Karpas-422 (cell line): ENCODE data around the gene ADIPOQ. TPM values are rescaled to one million over a fixed set of nuclear protein-coding genes. Genes with fewer than 3 reads are reported as not detected.
A peak's percentile ranks its signal among the peaks of the same experiment; 100 is the strongest.
"Not testable (repeated sequence)": the region's sequence is repeated elsewhere in the genome, so short reads cannot be mapped to it uniquely, and the experiment has no call there.

Experiments used
- DNase-seq: peaks from one replicate; pipeline ENCODE4 v3.0.0-alpha.2; 2015
- H2AFZ ChIP-seq: fragments of 200-600 bp; sonication (generic); 2 replicates; pipeline ENCODE4 v1.6.1; 2014; ENCODE audit warnings: antibody characterized with exemption, low read length, mixed read lengths
- H3K27ac ChIP-seq: fragments of 200-600 bp; sonication (generic); 2 replicates; pipeline ENCODE4 v1.5.1; 2014; ENCODE audit warnings: mild to moderate bottlenecking, low read length, moderate library complexity
- H3K27me3 ChIP-seq: fragments of 200-600 bp; sonication (generic); 2 replicates; pipeline ENCODE4 v1.6.1; 2014; ENCODE audit warnings: low read length, mixed read lengths
- H3K36me3 ChIP-seq: fragments of 200-600 bp; sonication (generic); 2 replicates; pipeline ENCODE4 v1.6.1; 2014; ENCODE audit warnings: low read length, mixed read lengths; ENCODE audit not compliant: insufficient read depth
- H3K4me1 ChIP-seq: fragments of 200-600 bp; sonication (generic); 2 replicates; pipeline ENCODE4 v1.6.1; 2014; ENCODE audit warnings: mild to moderate bottlenecking, low read length, mixed read lengths
- H3K4me2 ChIP-seq: fragments of 200-600 bp; sonication (generic); 2 replicates; pipeline ENCODE4 v1.6.1; 2014; ENCODE audit warnings: low read length, low read depth, mild to moderate bottlenecking; ENCODE audit not compliant: poor library complexity, severe bottlenecking
- H3K4me3 ChIP-seq: fragments of 200-600 bp; sonication (generic); 2 replicates; pipeline ENCODE4 v1.5.1; 2014; ENCODE audit warnings: mild to moderate bottlenecking, antibody characterized with exemption, low read length, mixed read lengths
- H3K79me2 ChIP-seq: fragments of 200-600 bp; sonication (generic); 2 replicates; pipeline ENCODE4 v1.6.1; 2014; ENCODE audit warnings: mild to moderate bottlenecking, low read length, mixed read lengths
- H3K9ac ChIP-seq: fragments of 200-600 bp; sonication (generic); 2 replicates; pipeline ENCODE4 v1.6.0; 2014; ENCODE audit warnings: low read length
- H3K9me2 ChIP-seq: fragments of 200-600 bp; sonication (generic), shearing (Covaris generic); replicated peaks from 2 replicates; pipeline ENCODE4 v1.6.0; 2014; ENCODE audit warnings: mild to moderate bottlenecking, low read length, moderate library complexity; ENCODE audit not compliant: insufficient read depth
- H3K9me3 ChIP-seq: fragments of 300-700, 200-600 bp; sonication (generic); 2 replicates; pipeline ENCODE4 v1.6.1; 2014; ENCODE audit warnings: low read length, mixed read lengths
- H4K20me1 ChIP-seq: fragments of 200-600 bp; sonication (generic); 2 replicates; pipeline ENCODE4 v1.6.1; 2014; ENCODE audit warnings: mild to moderate bottlenecking, antibody characterized with exemption, low read length, low read depth; ENCODE audit not compliant: insufficient read depth
- total RNA-seq: library from RNA; depleted of rRNA; stranded (reverse); fragments of >200 nt; shearing (Covaris generic); gene quantifications from 2 replicates; pipeline ENCODE4 v1.2.3, GENCODE V29; 2014; ENCODE audit warnings: low replicate concordance

ADIPOQ gene
- total RNA-seq, 1 experiment from 2014 or later = not detected

- no peak overlapping the region for H3K9ac ChIP-seq
- H4K20me1 ChIP-seq = no peaks in the 10 kb centered on the region
- no peak for DNase-seq
- H3K27me3 ChIP-seq = no peaks in the 10 kb centered on the region
- no peak overlapping the region for H2AFZ ChIP-seq
- H3K4me1 ChIP-seq = no peaks in the 10 kb centered on the region
- H3K9me3 ChIP-seq = no peaks in the 10 kb centered on the region
- no peak overlapping the region for H3K27ac ChIP-seq
- no peaks in the 10 kb centered on the region for H3K79me2 ChIP-seq
- H3K4me3 ChIP-seq = no peak overlapping the region
- no peaks in the 10 kb centered on the region for H3K36me3 ChIP-seq
- H3K4me2 ChIP-seq = no peak overlapping the region
- H3K9me2 ChIP-seq = no peaks in the 10 kb centered on the region
Measured at GRCh38 chr3:186880406-186880805, 37.9 kb downstream of the ADIPOQ start.

- Histone ChIP-seq H3K79me2 (no peaks in the 10 kb centered on the region), H3K9me2 (no peaks in the 10 kb centered on the region), H3K9me3 (no peaks in the 10 kb centered on the region), H3K4me3 (no peak overlapping the region), H3K4me2 (no peak overlapping the region), H3K36me3 (no peaks in the 10 kb centered on the region), H3K9ac (no peak overlapping the region), H3K4me1 (no peaks in the 10 kb centered on the region), H3K27me3 (no peaks in the 10 kb centered on the region), H4K20me1 (no peaks in the 10 kb centered on the region), H2AFZ (0 out of 2 replicates have a peak overlapping the region, but pooled peaks have one; percentile 33), H3K27ac (no peak overlapping the region)
- no peak for DNase-seq
Measured at GRCh38 chr3:186882150-186882524, 39.6 kb downstream of the ADIPOQ start.

GRCh38 chr3:186882881-186883685, 40.6 kb downstream of the ADIPOQ start:
- Histone ChIP-seq H3K9me3 (no peaks in the 10 kb centered on the region), H4K20me1 (no peaks in the 10 kb centered on the region), H3K9ac (no peak overlapping the region), H2AFZ (no peak overlapping the region), H3K36me3 (no peaks in the 10 kb centered on the region), H3K27ac (no peak overlapping the region), H3K4me1 (no peaks in the 10 kb centered on the region), H3K27me3 (no peaks in the 10 kb centered on the region), H3K4me3 (no peak overlapping the region), H3K79me2 (no peaks in the 10 kb centered on the region), H3K9me2 (no peaks in the 10 kb centered on the region), H3K4me2 (no peak overlapping the region)
- DNase-seq = peak; percentile 35

- no peak overlapping the region for H3K27ac ChIP-seq
- H4K20me1 ChIP-seq = no peaks in the 10 kb centered on the region
Measured at GRCh38 chr3:186883686-186884058, 41.2 kb downstream of the ADIPOQ start.

GRCh38 chr3:186884868-186885267, 42.4 kb downstream of the ADIPOQ start:
- not testable (repeated sequence) for H3K9ac ChIP-seq, H3K9me2 ChIP-seq, H2AFZ ChIP-seq, H3K36me3 ChIP-seq, H3K27ac ChIP-seq, H3K9me3 ChIP-seq, H4K20me1 ChIP-seq, H3K27me3 ChIP-seq, H3K79me2 ChIP-seq, H3K4me3 ChIP-seq, H3K4me2 ChIP-seq, DNase-seq
- H3K4me1 ChIP-seq = peaks cover 10% of the 10 kb centered on the region

More at GRCh38 chr3:186883686-186884058, 41.2 kb downstream of the ADIPOQ start:
- no peak overlapping the region for H3K4me2 ChIP-seq
- H3K9me2 ChIP-seq = no peaks in the 10 kb centered on the region
- no peaks in the 10 kb centered on the region for H3K79me2 ChIP-seq
- H3K36me3 ChIP-seq = no peaks in the 10 kb centered on the region
- no peak overlapping the region for H3K9ac ChIP-seq
- no peak overlapping the region for H3K4me3 ChIP-seq
- H3K4me1 ChIP-seq = peaks cover 4% of the 10 kb centered on the region
- H3K27me3 ChIP-seq = no peaks in the 10 kb centered on the region
- H2AFZ ChIP-seq = no peak overlapping the region
- DNase-seq = peak; percentile 11
- no peaks in the 10 kb centered on the region for H3K9me3 ChIP-seq

GRCh38 chr3:186886202-186886981, 43.9 kb downstream of the ADIPOQ start:
- Histone ChIP-seq H4K20me1 (no peaks in the 10 kb centered on the region), H3K79me2 (no peaks in the 10 kb centered on the region), H3K9ac (no peak overlapping the region), H3K9me2 (no peaks in the 10 kb centered on the region), H3K4me3 (no peak overlapping the region), H3K27me3 (no peaks in the 10 kb centered on the region), H3K36me3 (no peaks in the 10 kb centered on the region), H3K27ac (no peak overlapping the region), H3K4me2 (no peak overlapping the region), H3K9me3 (no peaks in the 10 kb centered on the region), H3K4me1 (peaks cover 10% of the 10 kb centered on the region), H2AFZ (no peak overlapping the region)
- no peak for DNase-seq

GRCh38 chr3:186887507-186887938, 45.0 kb downstream of the ADIPOQ start:
- H3K4me3 ChIP-seq, H2AFZ ChIP-seq, H3K9ac ChIP-seq, H3K4me2 ChIP-seq, H4K20me1 ChIP-seq, H3K79me2 ChIP-seq, DNase-seq, H3K27me3 ChIP-seq, H3K9me3 ChIP-seq, H3K27ac ChIP-seq, H3K36me3 ChIP-seq, H3K9me2 ChIP-seq: not testable (repeated sequence)
- H3K4me1 ChIP-seq = peaks cover 10% of the 10 kb centered on the region

GRCh38 chr3:186888569-186888968, 46.1 kb downstream of the ADIPOQ start:
- DNase-seq = no peak
- Histone ChIP-seq H3K4me2 (peak overlapping the region; percentile 28), H3K27me3 (0 out of 2 replicates have a peak, but pooled peaks cover 3% of the 10 kb centered on the region), H3K9me3 (no peaks in the 10 kb centered on the region), H2AFZ (peak overlapping the region; percentile 21; the same call in 1 of the 2 replicates), H3K27ac (no peak overlapping the region), H3K79me2 (no peaks in the 10 kb centered on the region), H3K36me3 (no peaks in the 10 kb centered on the region), H4K20me1 (no peaks in the 10 kb centered on the region), H3K4me1 (peaks cover 10% of the 10 kb centered on the region), H3K9me2 (no peaks in the 10 kb centered on the region), H3K9ac (no peak overlapping the region), H3K4me3 (no peak overlapping the region)
